ENCODE measurements around the gene NDUFS3. TPM values are rescaled to one million over a fixed set of nuclear protein-coding genes. Genes with fewer than 3 reads are reported as not detected.
"Not testable (repeated sequence)": the region's sequence is repeated elsewhere in the genome, so short reads cannot be mapped to it uniquely, and the experiment has no call there.

The NDUFS3 gene
- total RNA-seq, 4 donors from 2014 or later: 143 to 240 (median 194) TPM

DNA sequence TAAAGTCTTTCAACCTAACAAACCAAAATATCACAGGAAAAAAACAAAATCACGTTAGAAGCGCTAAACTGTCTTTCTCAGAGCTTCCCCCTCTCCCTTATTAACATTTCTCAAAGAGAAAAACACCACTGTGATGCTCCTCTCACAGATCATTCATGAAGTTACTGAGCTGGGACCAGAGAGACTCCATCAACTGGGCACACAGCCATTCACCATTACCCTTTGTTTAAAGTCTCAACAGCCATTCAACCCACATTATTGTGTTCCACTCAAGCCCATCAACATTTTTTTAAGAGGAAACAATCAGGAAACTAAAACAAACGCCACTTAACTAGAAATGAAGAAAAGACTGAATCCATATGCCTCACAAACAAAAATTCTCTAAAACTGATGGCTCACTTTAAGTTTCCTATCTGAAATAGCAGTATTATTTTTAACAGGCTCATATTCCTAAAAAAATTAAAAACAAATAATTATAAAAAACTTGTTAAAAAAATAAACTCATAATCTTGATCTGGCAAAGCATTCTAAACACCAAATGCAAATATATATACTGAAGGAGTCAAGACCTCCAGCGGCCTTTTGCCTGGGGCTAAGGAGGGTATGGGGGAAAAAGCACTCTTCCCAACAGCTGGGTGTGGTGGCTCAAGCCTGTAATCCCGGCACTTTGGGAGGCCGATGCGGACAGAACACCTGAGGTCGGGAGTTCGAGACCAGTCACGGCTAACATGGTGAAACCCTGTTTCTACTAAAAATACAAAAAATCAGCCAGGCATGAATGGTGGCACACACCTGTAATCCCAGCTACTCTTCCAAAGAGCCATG is 39.9 kb upstream of the NDUFS3 start:
- Histone ChIP-seq H3K27me3 (no peaks in the 10 kb centered on the region), H3K9me3 (no peaks in the 10 kb centered on the region), H3K4me3 (no peak overlapping the region), H3K36me3 (no peaks in the 10 kb centered on the region), H3K4me1 (peaks cover 78 to 86% of the 10 kb centered on the region in 2 donors), H3K27ac (peak overlapping the region; percentile 76 to 85 (median 78))
- intact Hi-C loops (cut with DNase I; ENCODE audit: low total_unique reads): no loop called here
- DNase-seq (peak in 1 of 2 donors; percentile 8), ATAC-seq (no peak)
- in situ Hi-C loops (cut with MboI; ENCODE audit: low sequenced_read_pairs in 4 of 4): no loop called here
- TF ChIP-seq POLR2A (IDR thresholded peaks at IDR 0.05) (no peak), CTCF (IDR thresholded peaks at IDR 0.05 in 4 of 5, conservative IDR thresholded peaks at IDR 0.05 in 1 of 5) (no peak)

- H3K27me3 ChIP-seq: no peaks in the 10 kb centered on the region
- peaks cover 75 to 86% of the 10 kb centered on the region in 2 donors for H3K4me1 ChIP-seq
- TF ChIP-seq CTCF (IDR thresholded peaks at IDR 0.05 in 4 of 5, conservative IDR thresholded peaks at IDR 0.05 in 1 of 5) (no peak), POLR2A (IDR thresholded peaks at IDR 0.05) (no peak)
- no peak overlapping the region for H3K4me3 ChIP-seq
- no peaks in the 10 kb centered on the region for H3K36me3 ChIP-seq
- ATAC-seq (peak in 1 of 2 donors; percentile 11), DNase-seq (peak in 1 of 2 donors; percentile 8)
- H3K9me3 ChIP-seq: no peaks in the 10 kb centered on the region
- intact Hi-C loops (cut with DNase I; ENCODE audit: low total_unique reads) (no loop called here), in situ Hi-C loops (cut with MboI; ENCODE audit: low sequenced_read_pairs in 4 of 4) (no loop called here)
- peak overlapping the region; percentile 76 to 85 (median 78) for H3K27ac ChIP-seq
Measured at GRCh38 chr11:47539681-47540039, 39.2 kb upstream of the NDUFS3 start.

DNA sequence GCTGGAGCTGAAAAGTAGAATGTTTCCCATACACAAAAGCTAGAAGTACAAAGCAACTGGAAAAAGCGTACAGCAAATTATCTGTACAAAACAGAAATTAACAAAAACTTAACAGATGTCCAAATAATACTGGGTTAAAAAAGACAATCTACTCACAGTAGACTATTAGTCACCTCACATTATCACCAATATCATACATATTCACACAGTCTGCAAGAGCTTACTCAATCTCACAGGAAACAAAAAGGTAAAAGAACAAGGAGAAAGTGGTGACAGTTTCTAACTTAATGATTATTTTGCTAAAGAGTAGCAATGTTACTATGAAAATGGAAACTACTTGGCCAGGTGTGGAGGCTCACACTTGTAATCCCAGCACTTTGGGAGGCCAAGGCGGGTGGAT is 37.8 kb upstream of the NDUFS3 start:
- intact Hi-C loops (cut with DNase I; ENCODE audit: low total_unique reads) (no loop called here), in situ Hi-C loops (cut with MboI; ENCODE audit: low sequenced_read_pairs in 4 of 4) (no loop called here)
- TF ChIP-seq POLR2A (IDR thresholded peaks at IDR 0.05): no peak
- TF ChIP-seq CTCF (IDR thresholded peaks at IDR 0.05 in 4 of 5, conservative IDR thresholded peaks at IDR 0.05 in 1 of 5): no peak
- Histone ChIP-seq H3K27me3 (no peaks in the 10 kb centered on the region), H3K4me1 (peaks cover 63 to 83% of the 10 kb centered on the region in 2 donors), H3K9me3 (no peaks in the 10 kb centered on the region), H3K27ac (peak overlapping the region; percentile 76 to 85 (median 78)), H3K36me3 (no peaks in the 10 kb centered on the region), H3K4me3 (no peak overlapping the region)
- DNase-seq (no peak), ATAC-seq (no peak)

DNA sequence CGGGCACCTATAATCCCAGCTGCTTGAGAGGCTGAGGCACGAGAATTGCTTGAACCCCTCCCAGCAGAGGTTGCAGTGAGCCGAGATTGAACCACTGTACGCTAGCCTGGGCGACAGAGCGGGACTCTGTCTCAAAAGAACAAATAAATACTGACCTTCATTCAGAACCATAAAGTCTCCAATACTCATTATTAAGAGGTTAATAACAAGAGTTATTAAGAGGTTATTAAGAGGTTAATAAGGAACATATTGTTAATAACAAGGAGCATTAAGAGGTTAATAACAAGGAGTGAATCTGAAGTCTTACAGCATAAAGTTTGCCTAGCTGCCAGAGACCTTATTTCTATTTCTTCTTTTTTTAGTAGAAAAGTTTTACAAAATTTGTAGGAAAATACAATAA is 33.6 kb upstream of the NDUFS3 start:
- Histone ChIP-seq H3K27me3 (no peaks in the 10 kb centered on the region), H3K9me3 (no peaks in the 10 kb centered on the region), H3K36me3 (no peaks in the 10 kb centered on the region), H3K4me3 (no peak overlapping the region), H3K27ac (peak overlapping the region in 3 of 4 donors; percentile 1 to 41 (median 31)), H3K4me1 (peaks cover 69 to 74% of the 10 kb centered on the region in 2 donors)
- no peak for ATAC-seq
- intact Hi-C loops (cut with DNase I; ENCODE audit: low total_unique reads) (no loop called here), in situ Hi-C loops (cut with MboI; ENCODE audit: low sequenced_read_pairs in 4 of 4) (no loop called here)
- no peak for DNase-seq
- no peak for TF ChIP-seq CTCF (IDR thresholded peaks at IDR 0.05 in 4 of 5, conservative IDR thresholded peaks at IDR 0.05 in 1 of 5)
- no peak for TF ChIP-seq POLR2A (IDR thresholded peaks at IDR 0.05)

DNA sequence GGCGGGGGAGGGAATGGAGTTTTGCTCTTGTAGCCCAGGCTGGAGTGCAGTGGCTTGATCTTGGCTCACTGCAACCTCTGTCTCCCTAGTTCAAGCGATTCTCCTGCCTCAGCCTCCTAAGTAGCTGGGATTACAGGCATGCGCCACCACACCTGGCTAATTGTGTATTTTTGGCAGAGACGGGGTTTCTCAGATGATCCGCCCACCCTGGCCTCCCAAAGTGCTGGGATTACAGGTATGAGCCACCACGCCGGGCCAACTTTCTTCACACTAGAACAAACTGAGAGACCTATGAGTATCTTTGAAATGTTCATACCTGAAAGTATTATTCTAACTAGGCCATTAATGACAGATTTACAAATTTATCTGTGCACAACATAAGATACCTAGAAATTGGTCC is 32.6 kb upstream of the NDUFS3 start:
- peaks cover 67 to 73% of the 10 kb centered on the region in 2 donors for H3K4me1 ChIP-seq
- in situ Hi-C loops (cut with MboI; ENCODE audit: low sequenced_read_pairs in 4 of 4); intact Hi-C loops (cut with DNase I; ENCODE audit: low total_unique reads): not testable (repeated sequence)

More for the DNA sequence above, 32.6 kb upstream of the NDUFS3 start:
- not testable (repeated sequence) for H3K27me3 ChIP-seq, DNase-seq, ATAC-seq, H3K9me3 ChIP-seq, H3K36me3 ChIP-seq, H3K4me3 ChIP-seq
- peak overlapping the region in 3 of 4 donors; percentile 96 to 99 (median 96) for H3K27ac ChIP-seq

Measured in gastrocnemius medialis (tissue), 4 donors.